Measurements from ENCODE around the gene PLXNA4. TPM values are rescaled to one million over a fixed set of nuclear protein-coding genes. Genes with fewer than 3 reads are reported as not detected.
A peak's percentile ranks its signal among the peaks of the same experiment; 100 is the strongest.

PLXNA4 gene
- total and polyA plus RNA-seq, 12 donors: 0.83 to 17.0 (median 11.5) TPM

DNA sequence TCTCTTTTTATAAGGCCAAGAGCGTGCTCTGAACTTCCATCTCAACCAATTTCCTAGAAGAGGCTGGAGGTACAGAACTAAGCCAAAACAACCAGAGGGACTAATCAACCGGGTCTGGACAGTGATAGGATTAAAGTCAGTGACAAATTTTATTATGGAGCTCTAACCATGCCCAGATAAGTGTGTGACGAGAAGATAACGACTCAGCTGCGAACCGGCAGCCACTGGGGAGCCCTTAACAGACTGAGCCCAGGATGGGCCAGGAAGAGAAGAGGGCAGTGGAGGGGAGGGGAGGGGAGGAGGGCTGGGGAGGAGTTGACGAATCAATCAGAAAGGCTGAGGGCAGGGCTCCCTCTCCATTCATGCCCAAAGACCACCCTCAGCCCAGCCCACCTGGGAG, 119.9 kb downstream of the PLXNA4 start:
- ATAC-seq (peak in 5 of 8 donors; percentile 6 to 55 (median 41)), DNase-seq (no peak)
- Histone ChIP-seq H3K4me3 (no peak overlapping the region), H3K4me1 (peaks cover 0 to 21% (median 9%) of the 10 kb centered on the region in 9 donors), H3K9me3 (no peaks in the 10 kb centered on the region), H3K27ac (peak overlapping the region in 2 of 10 donors; percentile 10 to 48), H3K27me3 (no peaks in the 10 kb centered on the region), H3K36me3 (no peaks in the 10 kb centered on the region)
- no peak for TF ChIP-seq CTCF (IDR thresholded peaks at IDR 0.05)
- intact Hi-C loops (cut with DNase I): no loop called here
- WGBS, 2 donors: 28 to 41% methylated on average over 7 of the region's 7 CpGs

GRCh38 chr7:132455378-132455777, 120.9 kb downstream of the PLXNA4 start:
- ATAC-seq (peak in 4 of 8 donors; percentile 17 to 33 (median 22)), DNase-seq (no peak)
- Histone ChIP-seq H3K4me1 (peaks cover 0 to 22% (median 9%) of the 10 kb centered on the region in 9 donors), H3K4me3 (no peak overlapping the region), H3K36me3 (no peaks in the 10 kb centered on the region), H3K9me3 (no peaks in the 10 kb centered on the region), H3K27ac (no peak overlapping the region), H3K27me3 (no peaks in the 10 kb centered on the region)
- TF ChIP-seq CTCF (IDR thresholded peaks at IDR 0.05): no peak
- intact Hi-C loops (cut with DNase I): no loop called here
- WGBS, 2 donors: 58 to 67% methylated on average over 9 of the region's 9 CpGs

- H3K9me3 ChIP-seq: no peaks in the 10 kb centered on the region
- no peak for TF ChIP-seq CTCF (IDR thresholded peaks at IDR 0.05)
- no peaks in the 10 kb centered on the region for H3K36me3 ChIP-seq
- no peak for ATAC-seq
- H3K27me3 ChIP-seq: no peaks in the 10 kb centered on the region
- no peak overlapping the region for H3K27ac ChIP-seq
- DNase-seq: no peak
- H3K4me3 ChIP-seq: no peak overlapping the region
- WGBS, 2 donors: 95 to 99% methylated on average over 3 of the region's 3 CpGs
- H3K4me1 ChIP-seq: peaks cover 0 to 22% (median 9%) of the 10 kb centered on the region in 9 donors
- intact Hi-C loops (cut with DNase I): no loop called here
These were observed 122.4 kb downstream of the PLXNA4 start for GRCh38 chr7:132453826-132454225.

GRCh38 chr7:132451161-132451560, 125.1 kb downstream of the PLXNA4 start:
- no peak for ATAC-seq
- peak overlapping the region in 1 of 10 donors; percentile 4 for H3K27ac ChIP-seq

More at GRCh38 chr7:132451161-132451560, 125.1 kb downstream of the PLXNA4 start:
- Histone ChIP-seq H3K9me3 (peaks cover 0 to 7% (median 0%) of the 10 kb centered on the region in 11 donors), H3K27me3 (no peaks in the 10 kb centered on the region), H3K4me3 (no peak overlapping the region), H3K36me3 (no peaks in the 10 kb centered on the region), H3K4me1 (peaks cover 0 to 20% (median 9%) of the 10 kb centered on the region in 9 donors)
- no peak for DNase-seq
- 89 to 91% methylated on average over 6 of the region's 6 CpGs for WGBS, 2 donors
- no peak for TF ChIP-seq CTCF (IDR thresholded peaks at IDR 0.05)
- intact Hi-C loops (cut with DNase I): no loop called here

Data from heart right ventricle (tissue), 16 donors.